Pancreas (tissue), 10 donors: Measurements from ENCODE around the gene PCSK7. TPM values are rescaled to one million over a fixed set of nuclear protein-coding genes. Genes with fewer than 3 reads are reported as not detected.

Source experiments
- ATAC-seq, 4 donors: fragments of 200-7000 bp; cut with Tn5 transposase; one replicate each; pipeline versions ENCODE4 v1.8.0 to v1.9.1; 2020; ENCODE audit warnings: mild to moderate bottlenecking in 4 of 4, moderate library complexity in 4 of 4
- DNase-seq, 6 donors: peaks; one replicate each; pipeline ENCODE4 v3.0.0-alpha.2; 2020
- FAIRE-seq: peaks from 2 replicates; lab custom pipeline; 2012; peaks lifted over from hg19 to GRCh38; lab: Jason Lieb, UNC
- H3K27ac ChIP-seq, 4 donors: fragments of 200-600 bp; sonication (generic); 1 replicate in 3 of 4; 2 replicates in 1 of 4; pipeline versions ENCODE4 v1.5.0 to v1.8.0; 2020
- H3K27me3 ChIP-seq, 4 donors: fragments of 200-600 bp; one replicate each; pipeline ENCODE4 v1.8.0; 2021
- H3K36me3 ChIP-seq, 3 donors: fragments of 200-600 bp; sonication (generic) in 1 of 3; one replicate each; pipeline versions ENCODE4 v1.5.0 to v1.8.0; 2020 to 2021
- H3K4me1 ChIP-seq, 3 donors: fragments of 200-600 bp; one replicate each; pipeline ENCODE4 v1.8.0; 2021
- H3K4me3 ChIP-seq, 4 donors: fragments of 200-600 bp; sonication (generic) in 2 of 4; one replicate each; pipeline versions ENCODE4 v1.5.0 to v1.8.0; 2020 to 2021
- H3K9me3 ChIP-seq, 4 donors: fragments of 200-600 bp; one replicate each; pipeline ENCODE4 v1.8.0; 2021
- WGBS, 2 donors: extraction: QIAGEN DNeasy Blood & Tissue Kit; methylation state at CpG; one replicate each; pipeline ENCODE4 v1.1.7; 2013; 5-methylcytosine and 5-hydroxymethylcytosine counted together
- intact Hi-C, 3 donors: fragments of 100-400 bp; cut with DNase I; formaldehyde crosslinking; loops; one replicate each; pipeline versions ENCODE4 v1.11.1 to v1.14.2; 2022
- polyA plus RNA-seq, 2 donors: library from polyadenylated mRNA; stranded (reverse); fragments of 200-250 nt; gene quantifications; one replicate each; pipeline ENCODE4 v1.2.3, GENCODE V29; 2013
- total RNA-seq, 6 donors: library from RNA; stranded (reverse); fragmentation: NEBNext Ultra II Directional in 4 of 6; extraction: Animal tissue kit (Norgen Biotek cat#: 25700) in 4 of 6; gene quantifications; one replicate each; pipeline versions ENCODE4 v1.2.1 to v1.2.4, GENCODE V29; 2021 to 2023
- TF ChIP-seq, protein P1 (sequence below), 4 donors: fragments of 200-600 bp; sonication (generic) in 3 of 4; IDR thresholded peaks; one replicate each; pipeline versions ENCODE4 v1.5.0 to v1.8.0; 2021; ENCODE audit warnings: antibody characterized with exemption in 4 of 4
- donor health status: healthy with polysubstance abuse.
- donor health status: DM: no; HTN: no; CAD: no; lungs with moderate emphysema.
- donor health status: DM: no; HTN: no; CAD: no.
- donor health status: control.
- donor health status: control.
- donor health status: Bipolar disorder and iron deficiency.
- donor health status: DM: yes; HTN: yes; CAD: no.
- donor health status: DM: no; HTN: no; CAD: no.
- donor health status: DM: no; HTN: no; CAD: no.
- donor health status: DM: yes; HTN: yes; CAD: no.

The PCSK7 gene
- total and polyA plus RNA-seq, 8 donors = 20.3 to 44.2 (median 28.6) TPM

DNA sequence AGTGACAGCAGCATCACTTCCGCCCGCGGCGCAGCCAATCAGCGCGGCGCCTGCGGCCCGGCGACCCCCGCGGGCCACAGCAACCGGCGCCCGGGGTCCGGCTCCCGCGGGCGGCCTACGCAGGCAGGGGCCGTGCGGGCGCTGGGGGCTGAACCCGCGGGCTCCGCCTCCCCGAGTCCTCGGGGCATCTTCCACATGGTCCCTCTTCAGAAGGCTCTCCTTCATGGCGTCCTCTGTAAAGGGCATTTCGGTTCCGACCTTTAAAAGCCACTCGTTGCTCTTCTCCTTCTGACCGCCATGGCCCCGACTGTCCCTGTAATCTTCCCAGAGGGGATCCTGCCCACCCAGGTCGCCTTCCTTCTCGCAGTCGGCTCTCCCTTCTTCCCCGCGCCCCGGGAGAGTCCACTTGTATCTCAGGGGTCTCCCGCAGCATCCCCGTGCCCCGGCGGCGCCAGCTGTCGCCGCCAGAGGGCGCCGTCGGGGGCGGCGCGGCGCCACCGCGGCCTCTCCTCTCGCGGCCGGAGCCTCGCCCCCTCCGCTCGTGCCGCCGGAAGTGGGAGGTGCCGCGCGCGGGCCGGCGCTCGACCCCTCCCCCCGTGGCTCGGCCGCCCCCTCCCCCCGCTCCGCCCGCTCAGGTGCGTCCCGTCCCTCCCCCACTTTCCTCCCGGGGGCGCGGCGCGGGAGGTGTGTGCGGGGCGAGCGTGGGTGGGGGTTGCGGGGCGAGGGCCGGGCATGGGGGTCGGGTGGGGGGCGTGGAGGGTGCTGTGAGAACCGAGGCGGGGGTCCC, 412 bp upstream of the PCSK7 start, which contains the start of gene RNF214:
RNF214 (plus strand) TSS at position 580 of the 787 bp plus-strand sequence. CDS start 1,602 bp downstream, outside the sequence.
- H3K9me3 ChIP-seq = no peaks in the 10 kb centered on the region
- intact Hi-C loops = loop anchor here in 2 of 3 donors (5.0 to 10.0 kb wide), 2 partner anchors 83 to 85 kb away; partner anchors contain the start of gene BACE1 (in 2 of the 2)
- DNase-seq = peak; percentile 74 to 90 (median 86)
- peaks cover 9 to 21% (median 13%) of the 10 kb centered on the region in 3 donors for H3K4me1 ChIP-seq
- WGBS, 2 donors = 0 to 1% methylated on average over 55 to 93 of the region's 94 CpGs
- H3K27ac ChIP-seq = peak within 1 kb of the TSS; percentile 69 to 92 (median 86)
- TF ChIP-seq, protein P1, sequence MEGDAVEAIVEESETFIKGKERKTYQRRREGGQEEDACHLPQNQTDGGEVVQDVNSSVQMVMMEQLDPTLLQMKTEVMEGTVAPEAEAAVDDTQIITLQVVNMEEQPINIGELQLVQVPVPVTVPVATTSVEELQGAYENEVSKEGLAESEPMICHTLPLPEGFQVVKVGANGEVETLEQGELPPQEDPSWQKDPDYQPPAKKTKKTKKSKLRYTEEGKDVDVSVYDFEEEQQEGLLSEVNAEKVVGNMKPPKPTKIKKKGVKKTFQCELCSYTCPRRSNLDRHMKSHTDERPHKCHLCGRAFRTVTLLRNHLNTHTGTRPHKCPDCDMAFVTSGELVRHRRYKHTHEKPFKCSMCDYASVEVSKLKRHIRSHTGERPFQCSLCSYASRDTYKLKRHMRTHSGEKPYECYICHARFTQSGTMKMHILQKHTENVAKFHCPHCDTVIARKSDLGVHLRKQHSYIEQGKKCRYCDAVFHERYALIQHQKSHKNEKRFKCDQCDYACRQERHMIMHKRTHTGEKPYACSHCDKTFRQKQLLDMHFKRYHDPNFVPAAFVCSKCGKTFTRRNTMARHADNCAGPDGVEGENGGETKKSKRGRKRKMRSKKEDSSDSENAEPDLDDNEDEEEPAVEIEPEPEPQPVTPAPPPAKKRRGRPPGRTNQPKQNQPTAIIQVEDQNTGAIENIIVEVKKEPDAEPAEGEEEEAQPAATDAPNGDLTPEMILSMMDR (IDR thresholded peaks at IDR 0.05) = peak; percentile 87 to 96 (median 89)
- FAIRE-seq = no peak
- peak within 1 kb of the TSS; percentile 81 to 94 (median 90) for H3K4me3 ChIP-seq
- peaks cover 5 to 12% (median 10%) of the 10 kb centered on the region in 3 donors for H3K36me3 ChIP-seq
- no peaks in the 10 kb centered on the region for H3K27me3 ChIP-seq
- ATAC-seq = peak; percentile 89 to 92 (median 92)

DNA sequence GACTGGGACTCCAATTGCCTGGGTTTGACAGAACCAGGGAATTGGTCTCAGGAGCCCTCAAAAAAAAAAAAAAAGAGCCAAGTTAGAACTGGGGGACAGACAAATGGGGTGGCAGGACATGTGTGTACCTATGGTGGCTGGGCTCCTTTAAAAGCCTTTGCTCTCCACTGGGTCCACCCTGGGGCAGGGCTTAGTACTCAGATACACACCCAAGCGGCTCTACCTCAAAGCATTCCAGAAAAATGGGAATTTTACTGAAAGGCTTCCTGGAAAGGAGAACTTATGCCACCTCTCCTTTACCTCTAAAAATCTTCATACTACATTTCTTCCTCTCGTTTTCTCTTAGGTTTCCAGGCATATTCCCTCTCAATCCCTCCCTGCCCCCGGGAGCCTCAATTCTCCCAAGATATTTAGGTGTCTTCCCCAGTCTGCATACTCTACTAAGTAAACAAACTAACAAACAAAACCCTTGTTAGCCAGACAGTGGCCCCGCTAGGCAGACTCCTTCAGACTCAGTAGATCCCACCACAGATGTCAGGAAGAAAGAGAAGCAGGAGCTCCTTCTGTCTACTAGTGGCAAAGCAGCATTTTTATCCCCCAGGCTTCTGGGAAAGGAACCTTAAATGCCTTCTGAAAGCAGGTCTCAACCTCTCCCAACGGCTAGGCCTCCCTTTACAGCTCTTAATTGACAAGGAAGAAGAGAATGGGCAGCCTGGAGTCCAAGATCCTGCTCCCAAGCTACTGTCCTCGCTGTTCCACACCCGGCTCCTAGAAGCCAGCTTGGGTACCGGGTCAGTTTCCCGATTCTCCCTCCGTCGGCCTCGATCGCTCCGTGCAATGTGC, 653 bp downstream of the PCSK7 start:
- TF ChIP-seq, protein P1 (IDR thresholded peaks at IDR 0.05) = no peak
- DNase-seq (no peak), FAIRE-seq (no peak), ATAC-seq (peak in 1 of 4 donors; percentile 1)
- Histone ChIP-seq H3K9me3 (no peaks in the 10 kb centered on the region), H3K36me3 (peaks cover 5 to 12% (median 10%) of the 10 kb centered on the region in 3 donors), H3K4me1 (peaks cover 9 to 21% (median 13%) of the 10 kb centered on the region in 3 donors), H3K27me3 (no peaks in the 10 kb centered on the region), H3K27ac (peak overlapping the region; percentile 69 to 92 (median 86)), H3K4me3 (peak overlapping the region; percentile 81 to 94 (median 90))
- WGBS, 2 donors = 2 to 3% methylated on average over 14 of the region's 14 CpGs
- intact Hi-C loops = loop anchor here in 2 of 3 donors (5.0 to 10.0 kb wide), 2 partner anchors 84 to 86 kb away; partner anchors contain the start of gene BACE1 (in 2 of the 2)

DNA sequence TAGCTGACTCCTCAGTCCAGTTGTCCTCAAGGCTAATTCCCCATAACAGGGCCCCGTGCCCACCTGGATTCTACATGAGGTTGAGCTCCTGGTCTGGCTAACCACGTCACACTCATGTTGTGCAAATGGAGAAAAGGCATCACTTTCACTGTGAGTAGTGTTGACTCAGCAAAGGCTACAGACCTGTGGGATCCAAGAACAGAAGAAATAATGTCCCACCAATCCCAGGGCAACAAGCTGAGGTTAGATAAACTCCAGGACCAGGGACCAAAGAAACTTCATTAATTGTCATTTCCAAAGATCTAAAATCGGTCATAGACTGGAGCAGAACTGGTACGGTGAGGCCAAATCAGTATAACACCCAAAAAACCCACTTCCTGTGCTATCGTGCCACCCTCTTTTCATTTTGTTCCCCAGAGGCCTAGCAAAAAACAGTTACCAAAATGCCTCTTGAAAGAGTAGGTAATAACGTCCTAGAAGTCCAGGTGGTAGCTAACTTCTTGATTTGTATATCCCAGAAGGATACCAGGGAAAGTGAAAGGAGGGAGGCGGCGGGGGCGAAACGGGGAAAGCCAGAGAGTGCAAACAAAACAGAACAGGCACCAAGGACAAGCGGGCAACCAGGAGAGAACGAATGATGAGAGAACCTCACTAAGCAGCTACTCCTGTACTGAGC, 1.4 kb downstream of the PCSK7 start:
- 33 to 37% methylated on average over 12 of the region's 12 CpGs for WGBS, 2 donors
- Histone ChIP-seq H3K4me3 (peak overlapping the region in 1 of 4 donors; percentile 89), H3K9me3 (no peaks in the 10 kb centered on the region), H3K27me3 (no peaks in the 10 kb centered on the region), H3K27ac (no peak overlapping the region), H3K36me3 (peaks cover 5 to 12% (median 10%) of the 10 kb centered on the region in 3 donors), H3K4me1 (peaks cover 9 to 21% (median 13%) of the 10 kb centered on the region in 3 donors)
- FAIRE-seq (no peak), ATAC-seq (no peak), DNase-seq (no peak)
- intact Hi-C loops = loop anchor here in 2 of 3 donors (5.0 to 10.0 kb wide), 2 partner anchors 84 to 87 kb away; partner anchors contain the start of gene BACE1 (in 2 of the 2)
- TF ChIP-seq, protein P1 (IDR thresholded peaks at IDR 0.05) = no peak

DNA sequence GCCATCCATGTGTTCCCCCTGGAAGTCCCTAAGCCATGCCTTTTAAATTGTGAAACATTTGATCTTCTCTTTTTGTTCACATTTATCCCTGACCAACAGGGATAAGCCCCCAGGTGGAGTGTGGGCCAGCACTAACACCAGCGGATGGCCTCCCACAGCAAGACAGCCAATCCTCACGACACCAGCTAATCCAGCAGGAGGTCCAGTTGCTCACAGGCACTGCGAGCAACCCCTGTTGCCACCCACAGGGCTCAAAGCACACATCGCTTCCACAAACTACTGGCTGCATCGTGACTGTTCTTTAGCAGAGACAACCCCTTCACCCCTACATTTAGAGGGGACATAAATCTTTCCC, 2.0 kb downstream of the PCSK7 start:
- H3K4me3 ChIP-seq = no peak overlapping the region
- TF ChIP-seq, protein P1 (IDR thresholded peaks at IDR 0.05) = no peak
- DNase-seq (no peak), FAIRE-seq (no peak), ATAC-seq (no peak)
- no peaks in the 10 kb centered on the region for H3K9me3 ChIP-seq
- H3K27me3 ChIP-seq = no peaks in the 10 kb centered on the region
- peaks cover 5 to 12% (median 10%) of the 10 kb centered on the region in 3 donors for H3K36me3 ChIP-seq
- intact Hi-C loops = loop anchor here in 2 of 3 donors (5.0 to 10.0 kb wide), 4 partner anchors 85 to 365 kb away; partner anchors contain the start of gene BACE1 (in 2 of the 2)
- peaks cover 9 to 21% (median 12%) of the 10 kb centered on the region in 3 donors for H3K4me1 ChIP-seq
- whole genome bisulfite sequencing, 2 donors = 67 to 83% methylated on average over 5 of the region's 5 CpGs
- H3K27ac ChIP-seq = no peak overlapping the region
